ENCODE results near the gene SLC26A2.

SLC26A2 gene

GRCh38 chr5:149962601-149963300 is 2.2 kb downstream of the SLC26A2 start (continued):
- TF ChIP-seq ZNF18 (tag by site-specific recombination; IDR thresholded peaks at IDR 0.05) (0 out of 2 replicates have a peak, but pooled peaks have one; percentile 33), SCRT1 (tag by site-specific recombination; IDR thresholded peaks at IDR 0.05; ENCODE audit: borderline replicate concordance) (no peak)

- H3K9me3 ChIP-seq (ENCODE audit: control insufficient read depth, insufficient read depth, low read depth, low read length), result no peaks in the 10 kb centered on the region
- H3K27ac ChIP-seq (ENCODE audit: extremely low read depth, low read depth, low read length), result no peak overlapping the region
- ChIA-PET POLR2A (interaction anchor here (0.7 kb wide), 2 partner anchors 527 to 603 kb away, joined by 3 read pairs; no protein-coding TSS in a partner anchor), CTCF (interaction anchor here (0.7 to 6.8 kb wide), 4 partner anchors 27 to 126 kb away, joined by 3 to 175 read pairs (median 30); no protein-coding TSS in a partner anchor)
- TF ChIP-seq, protein P1, sequence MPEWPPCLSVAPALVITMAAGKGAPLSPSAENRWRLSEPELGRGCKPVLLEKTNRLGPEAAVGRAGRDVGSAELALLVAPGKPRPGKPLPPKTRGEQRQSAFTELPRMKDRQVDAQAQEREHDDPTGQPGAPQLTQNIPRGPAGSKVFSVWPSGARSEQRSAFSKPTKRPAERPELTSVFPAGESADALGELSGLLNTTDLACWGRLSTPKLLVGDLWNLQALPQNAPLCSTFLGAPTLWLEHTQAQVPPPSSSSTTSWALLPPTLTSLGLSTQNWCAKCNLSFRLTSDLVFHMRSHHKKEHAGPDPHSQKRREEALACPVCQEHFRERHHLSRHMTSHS (tag by site-specific recombination; IDR thresholded peaks at IDR 0.05), result no peak
- TF ChIP-seq, protein P2, sequence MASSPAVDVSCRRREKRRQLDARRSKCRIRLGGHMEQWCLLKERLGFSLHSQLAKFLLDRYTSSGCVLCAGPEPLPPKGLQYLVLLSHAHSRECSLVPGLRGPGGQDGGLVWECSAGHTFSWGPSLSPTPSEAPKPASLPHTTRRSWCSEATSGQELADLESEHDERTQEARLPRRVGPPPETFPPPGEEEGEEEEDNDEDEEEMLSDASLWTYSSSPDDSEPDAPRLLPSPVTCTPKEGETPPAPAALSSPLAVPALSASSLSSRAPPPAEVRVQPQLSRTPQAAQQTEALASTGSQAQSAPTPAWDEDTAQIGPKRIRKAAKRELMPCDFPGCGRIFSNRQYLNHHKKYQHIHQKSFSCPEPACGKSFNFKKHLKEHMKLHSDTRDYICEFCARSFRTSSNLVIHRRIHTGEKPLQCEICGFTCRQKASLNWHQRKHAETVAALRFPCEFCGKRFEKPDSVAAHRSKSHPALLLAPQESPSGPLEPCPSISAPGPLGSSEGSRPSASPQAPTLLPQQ (tag by site-specific recombination; IDR thresholded peaks at IDR 0.05), result no peak
- TF ChIP-seq PBX3 (CRISPR knock-in tag; IDR thresholded peaks at IDR 0.05) (no peak), ZNF366 (tag by site-specific recombination; conservative IDR thresholded peaks at IDR 0.05) (no peak), ZNF513 (tag by site-specific recombination; IDR thresholded peaks at IDR 0.05) (no peak), ZNF548 (tag by site-specific recombination; IDR thresholded peaks at IDR 0.05) (no peak), ZNF707 (tag by site-specific recombination; IDR thresholded peaks at IDR 0.05) (no peak), REST (tag by site-specific recombination; IDR thresholded peaks at IDR 0.05) (no peak), ZNF561 (tag by site-specific recombination; IDR thresholded peaks at IDR 0.05; ENCODE audit: borderline replicate concordance) (no peak), ATF2 (tag by site-specific recombination; IDR thresholded peaks at IDR 0.05; ENCODE audit: low read depth) (no peak), HOXA7 (CRISPR knock-in tag; IDR thresholded peaks at IDR 0.05; ENCODE audit: borderline replicate concordance) (no peak), GLI4 (tag by site-specific recombination; IDR thresholded peaks at IDR 0.05) (no peak), ZFP3 (tag by site-specific recombination; IDR thresholded peaks at IDR 0.05; ENCODE audit: low read depth) (no peak)
- H3K36me3 ChIP-seq (ENCODE audit: control insufficient read depth in 2 of 2, insufficient read depth in 1 of 2, low read length in 2 of 2), result peaks cover 0 to 2% of the 10 kb centered on the region in 2 experiments; a peak in 1 of 3 replicates
- no peaks in the 10 kb centered on the region for H3K4me1 ChIP-seq (ENCODE audit: control insufficient read depth, insufficient read depth, low read length)
- H3K4me3 ChIP-seq (ENCODE audit: low read depth, low read length), result no peak overlapping the region
Measured at GRCh38 chr5:149963729-149964128, 3.2 kb downstream of the SLC26A2 start.

All from HEK293 (cell line).